ENCODE measurements around the gene SHISAL1. TPM values are rescaled to one million over a fixed set of nuclear protein-coding genes. Genes with fewer than 3 reads are reported as not detected.

SHISAL1 gene
- total and polyA plus RNA-seq, 8 donors: 0.72 to 1.4 (median 0.92) TPM

GRCh38 chr22:44271732-44272400 is 40.9 kb downstream of the SHISAL1 start:
- intact Hi-C loops (cut with DNase I): no loop called here
- DNase-seq (peak in 1 of 4 donors; percentile 5), ATAC-seq (no peak)
- TF ChIP-seq CTCF (IDR thresholded peaks at IDR 0.05): no peak
- H3K36me3 ChIP-seq: no peaks in the 10 kb centered on the region
- no peak overlapping the region for H3K27ac ChIP-seq
- no peaks in the 10 kb centered on the region for H3K4me1 ChIP-seq
- no peaks in the 10 kb centered on the region for H3K9me3 ChIP-seq
- no peak overlapping the region for H3K4me3 ChIP-seq
- peaks cover 0 to 27% of the 10 kb centered on the region in 2 donors for H3K27me3 ChIP-seq

GRCh38 chr22:44271010-44271500 is 41.7 kb downstream of the SHISAL1 start:
- no peak for ATAC-seq
- intact Hi-C loops (cut with DNase I): no loop called here
- Histone ChIP-seq H3K27me3 (peaks cover 0 to 19% of the 10 kb centered on the region in 2 donors), H3K4me1 (no peaks in the 10 kb centered on the region), H3K36me3 (no peaks in the 10 kb centered on the region), H3K27ac (no peak overlapping the region), H3K4me3 (no peak overlapping the region), H3K9me3 (no peaks in the 10 kb centered on the region)
- DNase-seq: peak in 1 of 4 donors; percentile 14
- TF ChIP-seq CTCF (IDR thresholded peaks at IDR 0.05): no peak

- TF ChIP-seq CTCF (IDR thresholded peaks at IDR 0.05): no peak
- ATAC-seq: no peak
These were observed 42.2 kb downstream of the SHISAL1 start for GRCh38 chr22:44270556-44270880.

GRCh38 chr22:44269757-44270555 is 42.8 kb downstream of the SHISAL1 start:
- TF ChIP-seq CTCF (IDR thresholded peaks at IDR 0.05): no peak
- Histone ChIP-seq H3K36me3 (no peaks in the 10 kb centered on the region), H3K9me3 (no peaks in the 10 kb centered on the region), H3K4me1 (no peaks in the 10 kb centered on the region), H3K27me3 (peaks cover 0 to 10% of the 10 kb centered on the region in 2 donors), H3K4me3 (no peak overlapping the region), H3K27ac (no peak overlapping the region)
- intact Hi-C loops (cut with DNase I): no loop called here
- ATAC-seq (no peak), DNase-seq (peak in 1 of 4 donors; percentile 39)

More at GRCh38 chr22:44270556-44270880, 42.2 kb downstream of the SHISAL1 start:
- H3K27ac ChIP-seq: no peak overlapping the region
- DNase-seq: peak in 1 of 4 donors; percentile 28
- H3K4me3 ChIP-seq: no peak overlapping the region
- no peaks in the 10 kb centered on the region for H3K9me3 ChIP-seq
- H3K27me3 ChIP-seq: peaks cover 0 to 13% of the 10 kb centered on the region in 2 donors
- H3K4me1 ChIP-seq: no peaks in the 10 kb centered on the region
- intact Hi-C loops (cut with DNase I): no loop called here
- no peaks in the 10 kb centered on the region for H3K36me3 ChIP-seq

- no peak for ATAC-seq
These were observed 43.6 kb downstream of the SHISAL1 start for GRCh38 chr22:44269117-44269498.

More at GRCh38 chr22:44269117-44269498, 43.6 kb downstream of the SHISAL1 start:
- H3K27ac ChIP-seq: no peak overlapping the region
- no peaks in the 10 kb centered on the region for H3K4me1 ChIP-seq
- no peak for TF ChIP-seq CTCF (IDR thresholded peaks at IDR 0.05)
- DNase-seq: peak in 1 of 4 donors; percentile 1
- no peaks in the 10 kb centered on the region for H3K36me3 ChIP-seq
- no peaks in the 10 kb centered on the region for H3K9me3 ChIP-seq
- no peak overlapping the region for H3K4me3 ChIP-seq
- intact Hi-C loops (cut with DNase I): no loop called here
- H3K27me3 ChIP-seq: peaks cover 0 to 2% of the 10 kb centered on the region in 2 donors
